Caco-2 (cell line): ENCODE results near the gene REM2. TPM values are rescaled to one million over a fixed set of nuclear protein-coding genes. Genes with fewer than 3 reads are reported as not detected.
"Not testable (repeated sequence)": the region's sequence is repeated elsewhere in the genome, so short reads cannot be mapped to it uniquely, and the experiment has no call there.

ENCODE experiments used
- BruUV-seq: library from RNA; stranded (reverse); fragments of 400-500 nt; replicated peaks from 2 replicates; lab custom pipeline; 2021; lab: Mats Ljungman, UMichigan
- CTCF ChIA-PET: fragments of 300-600 bp; sonication (Branson Sonifier 250); formaldehyde crosslinking; loops from one replicate; lab custom pipeline; 2022; ENCODE audit warnings: antibody characterized with exemption; lab: Charles Lee
- POLR2A ChIA-PET: fragments of 300-600 bp; sonication (Branson Sonifier 250); formaldehyde crosslinking; loops from one replicate; lab custom pipeline; 2022; ENCODE audit warnings: antibody characterized with exemption; lab: Charles Lee
- DNase-seq, 2 experiments: peaks; one replicate each; pipeline versions ENCODE4 v3.0.0 to v3.0.0-alpha.2; 2020 to 2022
- H3K27me3 ChIP-seq: replicated peaks from 2 replicates; pipeline ENCODE4 v1.6.0; 2011; ENCODE audit warnings: low read length; ENCODE audit not compliant: control insufficient read depth, insufficient read depth
- H3K36me3 ChIP-seq: 2 replicates; pipeline ENCODE4 v1.5.1; 2011; ENCODE audit warnings: low read length; ENCODE audit not compliant: control insufficient read depth, insufficient read depth
- H3K4me1 ChIP-seq: fragments of 250-450 bp; sonication (Bioruptor Pico); 2 replicates; pipeline ENCODE4 v1.5.1; 2020; ENCODE audit warnings: mild to moderate bottlenecking
- H3K4me3 ChIP-seq: 2 replicates; pipeline ENCODE4 v1.5.1; 2011; ENCODE audit warnings: low read depth, mild to moderate bottlenecking, control low read depth, low read length
- H3K9me3 ChIP-seq: fragments of 250-450 bp; sonication (Bioruptor Pico); 2 replicates; pipeline ENCODE4 v1.5.1; 2020; ENCODE audit warnings: mild to moderate bottlenecking, moderate library complexity
- H3K27ac Mint-ChIP-seq: one replicate; pipeline ENCODE4 v1.8.0; 2022; ENCODE audit warnings: mixed read lengths; ENCODE audit not compliant: unreplicated experiment
- H3K27me3 Mint-ChIP-seq: one replicate; pipeline ENCODE4 v1.8.0; 2022; ENCODE audit warnings: mixed read lengths; ENCODE audit not compliant: insufficient read depth, unreplicated experiment
- H3K36me3 Mint-ChIP-seq: one replicate; pipeline ENCODE4 v1.8.0; 2022; ENCODE audit warnings: mild to moderate bottlenecking, mixed read lengths; ENCODE audit not compliant: insufficient read depth, unreplicated experiment
- H3K4me1 Mint-ChIP-seq: one replicate; pipeline ENCODE4 v1.8.0; 2022; ENCODE audit warnings: low read depth, mixed read lengths; ENCODE audit not compliant: unreplicated experiment
- H3K4me3 Mint-ChIP-seq: one replicate; pipeline ENCODE4 v1.8.0; 2022; ENCODE audit warnings: mild to moderate bottlenecking, moderate library complexity, mixed read lengths; ENCODE audit not compliant: unreplicated experiment
- H3K9me3 Mint-ChIP-seq: one replicate; pipeline ENCODE4 v1.8.0; 2022; ENCODE audit warnings: mixed read lengths; ENCODE audit not compliant: unreplicated experiment
- CTCF ChIP-seq, 2 experiments: fragments of 200-600 bp in 1 of 2; IDR thresholded peaks; 1 replicate in 1 of 2; 2 replicates in 1 of 2; pipeline versions ENCODE4 v1.5.1 to v1.8.0; 2011 to 2022; ENCODE audit warnings: antibody characterized with exemption in 1 of 2, control low read depth in 1 of 2, inconsistent platforms in 1 of 2, low read depth in 1 of 2, low read length in 1 of 2, mild to moderate bottlenecking in 1 of 2, moderate library complexity in 1 of 2; ENCODE audit not compliant: insufficient read depth in 1 of 2, severe bottlenecking in 1 of 2, unreplicated experiment in 1 of 2
- intact Hi-C: fragments of 100-400 bp; cut with micrococcal nuclease; formaldehyde crosslinking; loops from one replicate; pipeline ENCODE4 v1.10.0; 2022; ENCODE audit not compliant: unreplicated experiment
- total RNA-seq: library from RNA; stranded (reverse); gene quantifications from 2 replicates; pipeline ENCODE4 v1.2.3, GENCODE V29; 2022

The REM2 gene
- total RNA-seq, 1 experiment from 2014 or later: 0.41 TPM

DNA sequence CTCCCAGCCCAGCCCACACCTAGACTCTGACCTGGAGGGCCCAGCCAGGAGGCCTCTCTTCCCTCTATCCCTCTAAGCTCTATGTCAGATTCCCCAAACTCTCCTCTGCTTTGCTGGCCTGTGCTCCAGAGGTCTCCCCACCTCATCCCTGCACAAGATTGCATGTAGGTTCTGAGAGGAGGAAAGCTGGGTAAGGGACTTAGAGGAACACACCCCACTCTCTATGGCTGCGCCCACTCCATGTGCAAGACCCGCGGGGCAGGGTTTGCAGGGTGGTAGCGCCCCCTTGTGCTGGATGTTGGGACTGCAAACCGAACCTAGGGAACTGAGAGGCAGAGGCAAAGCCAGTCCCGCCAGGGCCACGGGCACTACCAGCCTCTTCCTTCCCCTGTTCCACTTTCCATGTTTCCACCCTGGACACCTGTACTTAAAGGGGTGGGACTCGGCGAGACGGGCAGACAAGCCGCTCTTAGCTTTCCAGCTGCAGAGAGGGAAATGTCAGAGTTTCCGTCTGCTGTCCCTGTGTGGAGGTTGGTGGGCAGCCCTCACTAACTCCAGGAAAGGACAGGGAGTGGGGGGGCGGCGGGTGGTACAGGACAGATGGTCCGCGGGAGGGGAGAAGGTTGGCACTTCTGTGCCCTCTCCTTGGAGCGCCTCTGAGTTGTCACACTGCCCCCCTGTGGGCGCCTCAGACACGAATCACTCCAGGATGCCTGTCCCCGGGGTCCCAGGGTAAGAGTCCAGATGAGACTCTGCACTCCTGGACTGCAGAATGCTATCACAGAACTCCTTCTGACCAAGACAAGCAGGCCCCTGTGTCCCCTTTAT, 29.9 kb upstream of the REM2 start:
- Mint-ChIP-seq H3K4me1 (peaks cover 7% of the 10 kb centered on the region), H3K27ac (peak overlapping the region; percentile 68), H3K36me3 (no peaks in the 10 kb centered on the region), H3K4me3 (peak overlapping the region; percentile 69), H3K9me3 (no peaks in the 10 kb centered on the region), H3K27me3 (no peaks in the 10 kb centered on the region)
- POLR2A ChIA-PET: interaction anchor here (0.7 to 2.6 kb wide), 2 partner anchors 31 to 264 kb away, joined by 4 to 14 read pairs; no protein-coding TSS in a partner anchor
- H3K36me3 ChIP-seq: no peaks in the 10 kb centered on the region
- CTCF ChIA-PET: interaction anchor here (0.6 to 2.8 kb wide), 16 partner anchors 8 to 283 kb away, joined by 3 to 50 read pairs (median 4); partner anchors contain the start of genes MMP14, OXA1L and REM2
- intact Hi-C loops: loop anchor here (1.0 kb wide), 7 partner anchors 17 to 296 kb away; partner anchors contain the start of gene MMP14
- H3K27me3 ChIP-seq: no peaks in the 10 kb centered on the region
- H3K4me1 ChIP-seq: peaks cover 25% of the 10 kb centered on the region
- BruUV-seq: no TSS peak
- no peaks in the 10 kb centered on the region for H3K9me3 ChIP-seq
- peak; percentile 89 to 92 for DNase-seq
- peak; percentile 87 to 91 for TF ChIP-seq CTCF (IDR thresholded peaks at IDR 0.05; ENCODE audit: insufficient read depth in 1 of 2, low read depth in 1 of 2, low read length in 1 of 2, severe bottlenecking in 1 of 2, unreplicated experiment in 1 of 2)
- H3K4me3 ChIP-seq: peak overlapping the region; percentile 35

- H3K27me3 Mint-ChIP-seq, H3K9me3 Mint-ChIP-seq, H3K27ac Mint-ChIP-seq, intact Hi-C loops, BruUV-seq, H3K4me3 Mint-ChIP-seq, H3K4me1 Mint-ChIP-seq, H3K9me3 ChIP-seq, H3K4me3 ChIP-seq, H3K36me3 Mint-ChIP-seq, H3K36me3 ChIP-seq, DNase-seq, H3K27me3 ChIP-seq: not testable (repeated sequence)
- ChIA-PET POLR2A (interaction anchor here (2.6 kb wide), 1 partner anchor 32 kb away, joined by 14 read pairs; no protein-coding TSS in a partner anchor), CTCF (interaction anchor here (0.6 to 2.8 kb wide), 6 partner anchors 24 to 284 kb away, joined by 3 to 14 read pairs (median 3); no protein-coding TSS in a partner anchor)
- H3K4me1 ChIP-seq: peaks cover 25% of the 10 kb centered on the region
Measured at GRCh38 chr14:22854296-22854695, 28.7 kb upstream of the REM2 start.

- no peak overlapping the region for H3K4me3 Mint-ChIP-seq
- H3K36me3 ChIP-seq: no peaks in the 10 kb centered on the region
- H3K9me3 Mint-ChIP-seq: no peaks in the 10 kb centered on the region
- H3K9me3 ChIP-seq: no peaks in the 10 kb centered on the region
- no peak overlapping the region for H3K4me3 ChIP-seq
- peak in 1 of 2 experiments; percentile 15 for DNase-seq
- no TSS peak for BruUV-seq
- peaks cover 25% of the 10 kb centered on the region for H3K4me1 ChIP-seq
- ChIA-PET CTCF (interaction anchor here (0.6 to 1.1 kb wide), 9 partner anchors 16 to 299 kb away, joined by 3 to 8 read pairs (median 3); partner anchors contain the start of genes DAD1 and LRP10), POLR2A (no interaction called here)
- no peaks in the 10 kb centered on the region for H3K36me3 Mint-ChIP-seq
- intact Hi-C loops: no loop called here
- no peak overlapping the region for H3K27ac Mint-ChIP-seq
- H3K4me1 Mint-ChIP-seq: peaks cover 7% of the 10 kb centered on the region
- H3K27me3 ChIP-seq: no peaks in the 10 kb centered on the region
- no peaks in the 10 kb centered on the region for H3K27me3 Mint-ChIP-seq
- TF ChIP-seq CTCF (IDR thresholded peaks at IDR 0.05; ENCODE audit: insufficient read depth in 1 of 2, low read depth in 1 of 2, low read length in 1 of 2, severe bottlenecking in 1 of 2, unreplicated experiment in 1 of 2): no peak
Measured at GRCh38 chr14:22854963-22855724, 27.9 kb upstream of the REM2 start.
